ENCODE data around the gene PLEKHH2.
A peak's percentile ranks its signal among the peaks of the same experiment; 100 is the strongest.
"Not testable (repeated sequence)": the region's sequence is repeated elsewhere in the genome, so short reads cannot be mapped to it uniquely, and the experiment has no call there.

PLEKHH2 gene

DNA sequence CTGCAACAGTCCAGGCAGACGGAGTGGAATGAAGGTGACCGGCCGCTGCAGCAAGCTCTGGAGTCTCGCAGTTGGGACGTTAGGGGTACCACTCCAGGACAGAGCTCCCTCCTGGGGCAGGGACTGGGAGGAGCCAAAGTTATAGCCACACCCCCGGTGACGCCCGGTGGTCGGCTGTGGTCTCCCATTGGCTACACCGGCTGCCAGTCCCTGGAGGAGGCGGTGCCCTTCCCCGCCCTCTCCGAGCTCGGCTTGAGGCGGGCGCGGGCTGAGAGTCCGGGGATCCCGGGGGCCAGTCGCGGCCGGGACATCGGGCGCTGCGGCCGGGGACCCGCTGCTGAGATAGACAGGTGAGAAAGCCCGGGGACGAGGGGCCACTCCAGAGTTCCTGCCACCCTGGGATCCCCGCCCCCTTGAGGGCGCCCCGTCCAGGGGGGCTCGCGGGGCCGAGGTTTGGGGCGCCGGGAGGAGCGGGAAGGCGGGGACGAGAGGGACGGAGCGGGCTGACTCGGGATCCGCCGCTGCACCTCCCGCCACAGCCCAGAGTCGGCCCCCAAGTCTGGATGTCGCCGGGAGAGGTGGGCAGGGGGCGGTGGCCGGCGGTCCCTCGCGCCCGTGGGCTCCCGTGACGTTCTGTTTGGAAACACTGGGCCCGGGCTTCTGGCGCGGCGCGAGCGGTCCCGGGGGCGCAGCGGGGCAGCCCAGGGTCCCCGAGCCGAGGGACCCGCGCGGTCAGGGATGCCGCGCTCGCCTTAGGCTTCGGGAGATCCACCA, at the start of gene PLEKHH2:
Gene PLEKHH2, plus strand, starts transcription at position 231 of the 774 bp plus-strand sequence. CDS start 7,414 bp downstream, outside the sequence.
- peak; percentile 90 for DNase-seq

- DNase-seq, result no peak
Measured at GRCh38 chr2:43592443-43592842, 44.6 kb upstream of the PLEKHH2 start.

- DNase-seq, result no peak
Measured at GRCh38 chr2:43593254-43593653, 43.8 kb upstream of the PLEKHH2 start.

DNA sequence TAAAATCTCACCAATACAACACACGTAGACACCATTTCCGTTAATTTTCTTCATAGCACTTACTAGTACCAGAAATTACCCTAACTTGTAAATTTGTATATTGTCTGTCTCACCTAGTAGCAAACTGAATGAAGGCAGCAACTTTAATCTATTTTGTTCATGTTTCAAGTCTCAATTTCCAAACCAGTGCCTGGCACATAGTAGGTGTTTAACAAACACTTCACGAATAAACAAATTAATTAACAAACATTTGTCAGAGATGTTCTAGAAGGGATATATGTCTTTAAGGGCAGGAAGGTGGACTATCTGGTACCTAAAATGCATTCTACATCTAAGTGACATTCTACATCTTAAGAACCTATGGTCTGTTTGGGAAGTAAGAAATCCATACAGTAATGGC, 42.2 kb upstream of the PLEKHH2 start:
- no peak for DNase-seq

DNA sequence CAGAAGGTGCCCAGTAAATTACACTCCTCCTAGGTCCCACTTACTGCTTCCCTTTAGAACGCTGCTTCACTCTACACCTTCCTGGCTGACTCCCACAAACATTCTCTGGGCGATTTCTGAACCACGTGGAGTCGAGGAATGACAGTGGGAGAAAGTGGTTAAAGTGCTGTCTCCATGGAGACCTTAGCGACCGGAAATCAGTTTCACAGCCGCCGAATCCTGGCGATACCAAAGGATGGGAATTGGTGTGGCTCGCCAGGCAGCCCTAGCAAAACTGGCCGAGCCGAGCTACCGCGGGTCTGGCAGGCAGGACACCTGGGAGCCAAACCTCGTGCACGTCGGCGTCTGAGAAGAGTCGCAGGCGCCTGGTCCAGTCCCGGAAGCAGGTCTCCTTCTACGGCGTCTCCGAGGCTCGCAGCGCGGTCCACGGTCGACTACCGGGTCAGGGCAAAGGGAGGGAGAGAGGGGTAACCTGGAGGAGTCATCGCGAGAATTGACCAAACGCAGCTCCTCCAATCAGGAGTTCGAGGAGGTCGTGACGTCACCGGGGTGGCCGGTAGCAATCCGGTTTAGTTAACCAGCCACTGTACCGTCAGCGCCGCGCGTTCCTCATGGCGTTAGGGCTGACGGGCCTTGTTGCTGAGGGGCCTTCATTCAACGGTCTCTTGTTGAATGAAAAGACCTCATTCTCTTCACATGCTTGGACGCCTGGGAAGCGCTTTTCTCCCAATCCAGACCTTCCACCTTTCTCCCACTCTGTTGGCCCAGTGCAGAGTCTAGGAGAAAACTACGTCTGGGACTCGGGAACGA, 41.3 kb upstream of the PLEKHH2 start, which contains the start of gene THADA:
Gene THADA, minus strand, starts transcription at position 436 of the 810 bp plus-strand sequence. CDS start 3,646 bp downstream, outside the sequence.
- peak; percentile 99 for DNase-seq

GRCh38 chr2:43600596-43600995, 36.5 kb upstream of the PLEKHH2 start:
- not testable (repeated sequence) for DNase-seq

- no peak for DNase-seq
Measured at GRCh38 chr2:43604674-43605073, 32.4 kb upstream of the PLEKHH2 start.

DNA sequence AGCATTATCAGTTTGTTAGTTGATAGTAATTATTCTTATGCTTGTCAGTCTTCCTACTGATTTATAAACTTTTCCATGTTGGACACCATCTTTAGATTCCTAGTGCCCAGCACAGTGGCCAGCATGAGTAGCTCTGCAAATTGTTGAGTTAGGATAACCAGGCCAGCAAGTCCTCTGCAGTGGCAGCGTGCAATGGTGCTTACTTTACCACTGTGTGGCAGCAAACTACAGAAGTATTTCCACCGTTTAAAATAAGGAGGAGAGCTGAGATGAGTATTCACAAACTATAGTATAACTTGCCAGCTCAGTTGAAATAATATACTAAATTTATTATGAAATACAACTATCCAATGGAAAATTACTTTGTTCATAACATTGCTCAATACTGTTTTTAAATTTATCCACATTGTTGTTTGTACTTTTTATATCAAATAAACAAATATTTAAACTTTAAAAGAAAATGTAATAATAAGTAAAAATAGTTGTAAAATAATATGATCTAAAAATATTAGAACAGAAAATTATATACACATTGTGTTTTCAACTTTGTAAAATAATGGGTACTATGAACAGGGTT, 31.9 kb upstream of the PLEKHH2 start:
- peak; percentile 59 for DNase-seq

- DNase-seq, result no peak
Measured at GRCh38 chr2:43605851-43606250, 31.2 kb upstream of the PLEKHH2 start.

- peak; percentile 68 for DNase-seq
Measured at GRCh38 chr2:43609290-43609918, 27.7 kb upstream of the PLEKHH2 start.

DNA sequence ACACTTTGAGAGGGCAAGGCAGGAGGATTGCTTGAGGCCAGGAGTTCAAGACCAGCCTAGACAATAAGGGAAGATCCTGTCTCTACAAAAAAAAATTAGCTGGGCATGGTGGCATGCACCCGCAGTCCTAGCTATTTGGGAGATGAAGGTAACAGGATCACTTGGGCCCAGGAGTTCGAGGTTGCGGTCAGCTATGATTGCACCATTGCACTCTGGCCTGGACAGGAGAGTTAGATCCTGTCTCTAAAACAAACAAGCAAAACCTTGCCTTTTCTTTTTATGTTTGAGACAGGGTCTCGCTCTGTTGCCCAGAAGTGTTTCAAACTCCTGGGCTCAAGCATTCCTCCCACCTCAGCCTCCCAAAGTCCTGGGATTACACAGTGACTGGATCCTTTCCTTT, 26.7 kb upstream of the PLEKHH2 start:
- DNase-seq, result no peak

DNA sequence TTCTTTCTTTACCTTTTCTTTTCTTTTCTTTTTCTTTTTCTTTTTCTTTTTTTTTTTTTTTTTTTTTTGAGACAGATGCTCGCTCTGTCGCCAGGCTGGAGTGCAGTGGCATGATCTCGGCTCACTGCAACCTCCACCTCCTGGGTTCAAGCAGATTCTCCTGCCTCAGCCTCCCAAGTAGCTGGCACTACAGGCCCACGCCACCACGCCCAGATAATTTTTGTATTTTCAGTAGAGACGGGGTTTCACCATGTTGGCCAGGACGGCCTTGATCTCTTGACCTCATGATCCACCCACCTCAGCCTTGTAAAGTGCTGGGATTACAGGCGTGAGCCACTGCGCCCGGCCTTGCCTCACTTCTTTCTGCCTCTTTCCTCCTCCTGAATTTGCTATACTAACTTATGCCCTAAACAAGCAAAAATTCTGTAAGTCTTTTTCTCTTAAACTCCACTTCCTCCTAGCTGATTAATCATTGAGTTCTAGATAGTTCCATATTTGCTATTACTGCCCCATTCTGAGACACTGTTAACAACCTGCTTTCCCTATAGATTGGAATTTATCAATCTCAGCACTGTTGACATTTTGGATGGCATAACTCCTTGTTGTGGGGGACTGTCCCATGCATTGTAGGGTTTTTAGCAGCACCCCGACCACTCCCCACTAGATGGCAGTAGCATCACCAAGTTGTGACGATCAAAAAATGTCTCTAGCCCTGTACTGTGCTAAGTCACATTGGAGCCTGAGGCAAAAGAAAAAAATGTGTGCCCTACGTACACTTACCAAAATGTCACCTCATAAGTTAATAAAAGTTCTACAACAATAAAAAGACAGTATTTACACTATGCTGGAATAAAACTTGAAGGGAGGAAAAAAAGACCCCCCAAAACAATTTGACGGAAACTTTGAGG, 24.8 kb upstream of the PLEKHH2 start:
- peak; percentile 79 for DNase-seq

- DNase-seq, result no peak
Measured at GRCh38 chr2:43612944-43613343, 24.1 kb upstream of the PLEKHH2 start.

DNA sequence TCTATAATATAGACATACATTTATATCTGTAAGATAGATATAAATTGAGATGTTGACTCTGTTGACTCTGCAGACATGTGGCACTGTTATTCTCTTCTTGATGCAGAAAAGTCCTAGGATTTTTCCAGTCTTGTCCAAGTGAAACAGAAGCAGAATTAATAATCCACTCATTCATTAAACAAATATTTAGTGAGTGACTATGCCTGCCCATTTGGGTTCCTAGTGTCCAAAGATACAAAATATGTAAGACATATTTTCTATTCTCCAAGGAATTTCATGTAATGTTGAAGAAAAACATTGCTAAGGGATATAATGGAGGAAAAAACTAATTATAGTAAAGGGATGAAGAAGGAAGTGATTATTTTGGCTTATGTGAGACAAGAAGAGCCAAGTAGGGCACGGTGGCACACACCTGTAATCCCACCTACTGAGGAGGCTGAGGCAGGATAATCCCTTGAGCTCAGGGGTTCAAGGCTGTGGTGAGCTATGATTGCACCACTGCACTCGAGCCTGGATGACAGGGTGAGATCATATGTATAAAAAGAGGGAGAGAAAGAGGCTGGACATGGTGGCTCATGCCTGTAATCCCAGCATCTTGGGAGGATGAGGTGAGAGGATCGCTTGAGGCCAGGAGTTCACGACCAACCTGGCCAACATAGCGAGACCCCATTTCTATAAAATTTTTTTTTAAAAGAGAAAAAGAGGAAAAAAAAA, 19.9 kb upstream of the PLEKHH2 start:
- no peak for DNase-seq

DNA sequence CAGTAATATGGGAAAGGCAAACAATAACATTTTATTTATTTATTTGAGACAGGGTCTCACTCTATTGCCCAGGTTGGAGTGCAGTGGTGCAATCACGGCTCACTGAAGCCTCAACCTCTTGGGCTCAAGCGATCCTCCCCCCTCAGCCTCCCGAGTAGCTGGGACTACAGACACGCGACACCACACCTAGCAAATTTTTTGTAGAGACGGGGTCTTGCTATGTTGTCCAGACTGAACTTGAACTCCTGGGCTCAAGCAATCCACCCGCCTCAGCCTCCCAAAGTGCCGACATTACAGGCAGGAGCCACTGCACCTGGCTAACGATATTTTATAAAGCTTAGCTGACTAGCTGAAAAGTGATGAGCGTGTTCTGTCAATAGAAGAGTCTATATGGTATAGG, 17.5 kb upstream of the PLEKHH2 start:
- DNase-seq, result no peak

- DNase-seq, result no peak
Measured at GRCh38 chr2:43622931-43623451, 14.1 kb upstream of the PLEKHH2 start.

DNA sequence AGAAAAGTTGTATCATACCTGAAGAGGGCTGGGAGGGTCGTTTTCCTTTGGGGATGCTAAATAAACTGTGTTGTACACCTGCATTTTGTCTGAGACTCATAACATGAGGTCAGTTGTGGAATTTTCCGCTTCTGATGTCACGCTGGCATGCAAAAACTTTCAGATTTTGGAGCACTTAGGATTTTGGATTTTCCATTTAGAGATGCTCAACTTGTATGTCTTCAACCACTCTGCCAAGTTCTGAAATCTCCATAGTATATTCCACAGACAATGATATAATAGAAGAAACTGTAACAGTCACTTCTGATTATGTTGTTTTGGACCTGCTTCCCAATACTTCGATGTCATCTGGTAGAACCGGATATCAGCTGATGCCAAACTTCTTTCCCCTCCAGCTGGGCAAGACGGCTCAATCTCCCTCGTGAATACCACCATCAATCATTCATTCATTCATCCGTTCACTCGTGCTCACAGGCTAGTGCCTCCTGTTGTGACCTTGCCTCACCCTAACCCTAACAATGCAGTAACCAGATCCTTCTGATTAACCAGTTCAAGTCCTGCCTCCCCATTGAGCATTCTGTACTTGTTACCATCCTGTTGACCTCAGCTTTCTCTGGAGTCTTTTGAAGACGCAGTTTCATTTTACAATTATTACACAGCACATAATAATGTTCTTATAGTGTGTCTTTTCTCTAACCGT, 5.3 kb upstream of the PLEKHH2 start:
- no peak for DNase-seq

- no peak for DNase-seq
Measured at GRCh38 chr2:43634604-43635306, 2.3 kb upstream of the PLEKHH2 start.

GRCh38 chr2:43636153-43636552, 907 bp upstream of the PLEKHH2 start:
- not testable (repeated sequence) for DNase-seq

- DNase-seq, result peak; percentile 20
Measured at GRCh38 chr2:43636621-43637020, 439 bp upstream of the PLEKHH2 start.

Data from activated CD4-positive, alpha-beta T cell treated with anti-CD3 and anti-CD28 coated beads, Interleukin-10, Interleukin-2, amounts not matched to agents 100 ng/mL and 50 ng/mL, durations not matched to agents 16 hours and 8 hours (primary cell).